HUES6 (cell line): ENCODE measurements around the gene TPO.

Experiments used
- H3K27ac ChIP-seq: 2 replicates; pipeline ENCODE4 v1.7.0; 2013; ENCODE audit warnings: low read depth, mild to moderate bottlenecking, low read length, inconsistent platforms
- H3K27me3 ChIP-seq: 2 replicates; pipeline ENCODE4 v1.6.1; 2013; ENCODE audit warnings: low read length; ENCODE audit not compliant: control insufficient read depth, insufficient read depth
- H3K36me3 ChIP-seq: 2 replicates; pipeline ENCODE4 v1.6.1; 2013; ENCODE audit warnings: low read length; ENCODE audit not compliant: control insufficient read depth, insufficient read depth
- H3K4me1 ChIP-seq: 2 replicates; pipeline ENCODE4 v1.6.1; 2013; ENCODE audit warnings: low read length; ENCODE audit not compliant: control insufficient read depth, insufficient read depth
- H3K4me3 ChIP-seq: 2 replicates; pipeline ENCODE4 v1.5.1; 2013; ENCODE audit warnings: low read depth, low read length
- H3K9ac ChIP-seq: one replicate; pipeline ENCODE4 v1.6.1; 2013; ENCODE audit warnings: mild to moderate bottlenecking, low read length
- H3K9me3 ChIP-seq: 2 replicates; pipeline ENCODE4 v1.6.1; 2013; ENCODE audit warnings: low read depth, low read length; ENCODE audit not compliant: control insufficient read depth, insufficient read depth

TPO gene

GRCh38 chr2:1503471-1504310 lies 90.4 kb downstream of the TPO start:
- Histone ChIP-seq H3K27ac (no peak overlapping the region), H3K9ac (no peak overlapping the region), H3K9me3 (no peaks in the 10 kb centered on the region), H3K4me1 (no peaks in the 10 kb centered on the region), H3K4me3 (no peak overlapping the region), H3K36me3 (no peaks in the 10 kb centered on the region), H3K27me3 (no peaks in the 10 kb centered on the region)

DNA sequence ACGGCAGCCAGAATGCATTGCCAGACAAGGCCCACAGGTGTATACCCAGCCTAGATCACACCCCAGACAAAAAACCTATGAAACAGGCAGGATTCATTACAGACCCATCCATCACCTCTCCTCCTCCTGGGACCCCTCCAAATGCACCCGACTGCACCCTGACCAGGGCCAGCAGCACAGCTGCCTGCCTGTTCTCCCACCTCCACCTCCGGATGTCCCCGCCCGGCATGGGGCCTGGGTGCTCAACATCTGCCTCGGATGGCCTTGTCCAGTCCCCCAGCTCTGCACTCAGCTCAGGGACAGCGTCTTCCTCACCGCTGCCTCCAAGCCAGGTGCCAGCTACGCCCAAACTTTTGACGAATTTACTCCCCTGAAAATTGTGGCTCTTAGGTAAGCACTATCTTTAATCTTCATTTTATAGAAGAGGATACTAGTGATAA lies 91.1 kb downstream of the TPO start:
- Histone ChIP-seq H3K27ac (no peak overlapping the region), H3K9ac (no peak overlapping the region), H3K9me3 (no peaks in the 10 kb centered on the region), H3K27me3 (peaks cover 4% of the 10 kb centered on the region; the same call in 1 of the 2 replicates), H3K36me3 (no peaks in the 10 kb centered on the region), H3K4me3 (no peak overlapping the region), H3K4me1 (no peaks in the 10 kb centered on the region)

DNA sequence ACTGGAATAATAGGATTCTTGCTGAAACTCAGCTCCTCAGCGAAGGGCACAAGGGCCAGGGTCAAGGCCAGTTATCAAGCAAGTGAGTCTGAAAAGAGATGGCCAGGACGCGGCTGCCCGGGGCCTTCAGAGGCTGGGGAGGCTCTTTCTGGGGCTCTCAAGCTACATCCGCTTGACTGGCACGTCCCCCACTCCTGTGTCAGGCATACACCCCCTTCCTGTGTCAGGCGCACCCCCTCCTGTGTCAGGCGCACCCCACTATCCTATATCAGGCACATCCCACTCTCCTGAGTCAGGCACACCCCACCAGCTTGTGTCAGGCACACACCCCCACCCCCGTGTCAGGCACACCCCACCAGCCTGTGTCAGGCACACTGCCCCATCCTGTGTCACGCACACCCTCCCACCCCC lies 91.8 kb downstream of the TPO start:
- H3K36me3 ChIP-seq: no peaks in the 10 kb centered on the region
- H3K9me3 ChIP-seq: no peaks in the 10 kb centered on the region
- H3K27me3 ChIP-seq: peaks cover 4% of the 10 kb centered on the region; the same call in 1 of the 2 replicates
- no peak overlapping the region for H3K27ac ChIP-seq
- H3K9ac ChIP-seq: no peak overlapping the region
- H3K4me1 ChIP-seq: no peaks in the 10 kb centered on the region
- no peak overlapping the region for H3K4me3 ChIP-seq

DNA sequence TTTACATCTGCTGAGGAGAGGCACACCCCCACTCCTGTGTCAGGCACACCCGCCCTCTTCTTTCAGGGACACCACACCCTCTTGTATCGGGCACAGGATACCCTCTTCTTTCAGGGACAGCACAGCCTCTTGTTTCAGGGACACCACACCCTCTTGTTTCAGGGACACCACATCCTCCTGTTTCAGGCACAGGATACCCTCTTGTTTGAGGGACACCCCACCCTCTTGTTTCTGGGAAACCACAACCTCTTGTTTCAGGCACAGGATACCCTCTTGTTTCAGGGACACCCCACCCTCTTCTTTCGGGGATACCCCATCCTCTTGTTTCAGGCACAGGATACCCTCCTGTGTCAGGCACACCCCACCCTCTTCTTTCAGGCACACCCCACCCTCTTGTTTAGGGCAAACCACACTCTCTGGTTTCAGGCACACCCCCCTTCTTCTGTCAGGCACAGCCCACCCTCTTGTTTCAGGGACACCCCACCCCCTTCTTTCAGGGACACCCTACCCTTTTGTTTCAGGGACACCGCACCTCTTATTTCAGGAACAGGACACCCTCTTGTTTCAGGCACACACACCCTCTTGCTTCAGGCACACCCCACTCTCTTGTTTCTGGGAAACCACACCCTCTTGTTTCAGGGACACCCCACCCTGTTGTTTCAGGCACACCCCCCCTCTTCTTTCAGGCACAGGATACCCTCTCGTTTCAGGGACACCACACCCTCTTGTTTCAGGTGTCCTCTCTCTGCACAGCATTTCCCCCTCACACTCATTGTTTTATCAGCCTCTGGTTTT lies 96.2 kb downstream of the TPO start:
- H3K27ac ChIP-seq: no peak overlapping the region
- H3K4me1 ChIP-seq: no peaks in the 10 kb centered on the region
- no peaks in the 10 kb centered on the region for H3K36me3 ChIP-seq
- H3K4me3 ChIP-seq: no peak overlapping the region
- no peaks in the 10 kb centered on the region for H3K9me3 ChIP-seq
- H3K27me3 ChIP-seq: peaks cover 4% of the 10 kb centered on the region; the same call in 1 of the 2 replicates
- no peak overlapping the region for H3K9ac ChIP-seq

GRCh38 chr2:1510176-1510575 lies 96.9 kb downstream of the TPO start:
- Histone ChIP-seq H3K27ac (no peak overlapping the region), H3K4me3 (no peak overlapping the region), H3K27me3 (peaks cover 4% of the 10 kb centered on the region; the same call in 1 of the 2 replicates), H3K36me3 (no peaks in the 10 kb centered on the region), H3K4me1 (no peaks in the 10 kb centered on the region), H3K9me3 (no peaks in the 10 kb centered on the region), H3K9ac (no peak overlapping the region)

- H3K4me3 ChIP-seq: no peak overlapping the region
- peaks cover 4% of the 10 kb centered on the region; the same call in 1 of the 2 replicates for H3K27me3 ChIP-seq
- H3K27ac ChIP-seq: no peak overlapping the region
- H3K36me3 ChIP-seq: no peaks in the 10 kb centered on the region
- no peaks in the 10 kb centered on the region for H3K4me1 ChIP-seq
- no peak overlapping the region for H3K9ac ChIP-seq
- no peaks in the 10 kb centered on the region for H3K9me3 ChIP-seq
Measured at GRCh38 chr2:1511455-1511854, 98.2 kb downstream of the TPO start.

- Histone ChIP-seq H3K4me1 (no peaks in the 10 kb centered on the region), H3K9ac (no peak overlapping the region), H3K9me3 (no peaks in the 10 kb centered on the region), H3K36me3 (no peaks in the 10 kb centered on the region), H3K27me3 (peaks cover 4% of the 10 kb centered on the region; the same call in 1 of the 2 replicates), H3K4me3 (no peak overlapping the region), H3K27ac (no peak overlapping the region)
Measured at GRCh38 chr2:1512321-1513289, 99.3 kb downstream of the TPO start.

- H3K4me1 ChIP-seq: no peaks in the 10 kb centered on the region
- no peak overlapping the region for H3K27ac ChIP-seq
- H3K9me3 ChIP-seq: no peaks in the 10 kb centered on the region
- H3K4me3 ChIP-seq: no peak overlapping the region
- H3K27me3 ChIP-seq: no peaks in the 10 kb centered on the region
- no peak overlapping the region for H3K9ac ChIP-seq
- no peaks in the 10 kb centered on the region for H3K36me3 ChIP-seq
Measured at GRCh38 chr2:1514391-1515072, 101.3 kb downstream of the TPO start.

DNA sequence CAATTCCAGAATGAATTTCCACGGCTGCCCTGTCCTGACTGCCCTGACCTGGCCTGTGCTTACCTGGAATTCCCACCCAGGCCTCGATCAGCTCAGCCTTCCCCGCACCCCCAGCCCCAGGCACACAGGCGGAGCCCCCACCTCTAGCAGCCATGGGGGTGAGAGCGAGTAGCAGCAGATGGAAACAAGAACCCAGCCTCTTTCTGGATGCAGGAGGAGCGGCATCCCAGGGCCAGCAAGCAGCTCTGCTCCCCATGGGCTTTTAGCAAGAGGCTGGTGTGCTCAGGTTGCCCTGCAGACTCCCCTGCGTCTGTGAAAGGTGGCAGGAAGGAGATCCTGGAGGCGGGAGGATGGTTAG lies 101.8 kb downstream of the TPO start:
- Histone ChIP-seq H3K36me3 (no peaks in the 10 kb centered on the region), H3K27ac (no peak overlapping the region), H3K9ac (no peak overlapping the region), H3K9me3 (no peaks in the 10 kb centered on the region), H3K27me3 (no peaks in the 10 kb centered on the region), H3K4me1 (no peaks in the 10 kb centered on the region), H3K4me3 (no peak overlapping the region)
